ENCODE measurements around the gene TUBA4A. TPM values are rescaled to one million over a fixed set of nuclear protein-coding genes. Genes with fewer than 3 reads are reported as not detected.
A peak's percentile ranks its signal among the peaks of the same experiment; 100 is the strongest.

The TUBA4A gene
- total and polyA plus RNA-seq, 10 of the 15 experiments (the other 5 are each of a cell fraction or from before 2014, with no cell fraction given) = 58.2 to 325 (median 134) TPM

DNA sequence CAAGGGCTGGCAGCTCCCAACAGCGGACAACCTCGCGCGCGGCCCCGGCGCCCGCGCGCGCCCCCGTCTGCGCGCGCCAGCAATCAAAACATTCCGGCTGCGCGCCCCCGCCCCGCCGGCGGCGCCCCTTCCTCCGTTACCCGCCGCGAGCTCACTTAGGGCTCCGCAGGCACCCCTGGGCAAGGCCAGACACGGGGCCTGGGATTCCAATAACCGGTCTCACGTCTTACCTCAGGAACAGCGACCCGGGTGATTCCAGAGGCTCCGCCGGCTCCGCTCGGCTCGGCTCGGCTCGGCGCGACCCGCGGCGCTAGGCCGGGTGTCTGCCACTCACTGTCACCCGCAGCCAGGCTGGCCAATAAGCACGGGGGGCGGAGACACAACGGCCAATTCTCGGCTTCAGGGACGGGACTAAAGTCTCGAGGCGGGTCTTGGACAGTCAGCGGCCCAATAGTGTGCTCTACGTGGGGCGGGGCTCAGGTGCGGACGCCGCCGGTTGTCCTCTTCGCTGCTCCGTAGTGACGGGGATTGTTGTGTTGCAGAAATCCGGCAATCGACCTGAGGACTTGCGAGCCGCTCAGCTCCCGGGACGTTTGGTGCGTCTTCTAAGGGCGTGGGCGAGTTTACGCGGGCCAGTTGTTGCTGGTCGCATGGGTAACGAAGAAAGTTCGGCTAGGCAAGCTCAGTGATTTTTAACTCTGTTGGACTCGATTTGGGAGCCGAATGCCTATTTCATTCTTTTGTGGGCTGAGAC lies 24.2 kb downstream of the TUBA4A start, which contains the start of the genes ANKZF1 and ATG9A (continued):
- TF ChIP-seq, protein P1, sequence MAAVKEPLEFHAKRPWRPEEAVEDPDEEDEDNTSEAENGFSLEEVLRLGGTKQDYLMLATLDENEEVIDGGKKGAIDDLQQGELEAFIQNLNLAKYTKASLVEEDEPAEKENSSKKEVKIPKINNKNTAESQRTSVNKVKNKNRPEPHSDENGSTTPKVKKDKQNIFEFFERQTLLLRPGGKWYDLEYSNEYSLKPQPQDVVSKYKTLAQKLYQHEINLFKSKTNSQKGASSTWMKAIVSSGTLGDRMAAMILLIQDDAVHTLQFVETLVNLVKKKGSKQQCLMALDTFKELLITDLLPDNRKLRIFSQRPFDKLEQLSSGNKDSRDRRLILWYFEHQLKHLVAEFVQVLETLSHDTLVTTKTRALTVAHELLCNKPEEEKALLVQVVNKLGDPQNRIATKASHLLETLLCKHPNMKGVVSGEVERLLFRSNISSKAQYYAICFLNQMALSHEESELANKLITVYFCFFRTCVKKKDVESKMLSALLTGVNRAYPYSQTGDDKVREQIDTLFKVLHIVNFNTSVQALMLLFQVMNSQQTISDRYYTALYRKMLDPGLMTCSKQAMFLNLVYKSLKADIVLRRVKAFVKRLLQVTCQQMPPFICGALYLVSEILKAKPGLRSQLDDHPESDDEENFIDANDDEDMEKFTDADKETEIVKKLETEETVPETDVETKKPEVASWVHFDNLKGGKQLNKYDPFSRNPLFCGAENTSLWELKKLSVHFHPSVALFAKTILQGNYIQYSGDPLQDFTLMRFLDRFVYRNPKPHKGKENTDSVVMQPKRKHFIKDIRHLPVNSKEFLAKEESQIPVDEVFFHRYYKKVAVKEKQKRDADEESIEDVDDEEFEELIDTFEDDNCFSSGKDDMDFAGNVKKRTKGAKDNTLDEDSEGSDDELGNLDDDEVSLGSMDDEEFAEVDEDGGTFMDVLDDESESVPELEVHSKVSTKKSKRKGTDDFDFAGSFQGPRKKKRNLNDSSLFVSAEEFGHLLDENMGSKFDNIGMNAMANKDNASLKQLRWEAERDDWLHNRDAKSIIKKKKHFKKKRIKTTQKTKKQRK (IDR thresholded peaks at IDR 0.05; ENCODE audit: low read depth, low read length) = peak; percentile 88
- TF ChIP-seq ATF7 (IDR thresholded peaks at IDR 0.05; ENCODE audit: low read depth) (peak; percentile 49), NFXL1 (IDR thresholded peaks at IDR 0.05; ENCODE audit: borderline replicate concordance) (no peak), YBX1 (IDR thresholded peaks at IDR 0.05) (no peak), SP1 (IDR thresholded peaks at IDR 0.05; ENCODE audit: low read depth, low read length) (peak; percentile 99), PML (IDR thresholded peaks at IDR 0.05; ENCODE audit: low read length) (peak; percentile 71; the same call in 1 of the 2 replicates), EZH2 (IDR thresholded peaks at IDR 0.05; ENCODE audit: borderline replicate concordance, control insufficient read depth, low read depth, low read length) (no peak), POU2F2 (IDR thresholded peaks at IDR 0.05; ENCODE audit: borderline replicate concordance, low read depth, low read length) (no peak), RELB (IDR thresholded peaks at IDR 0.05; ENCODE audit: low read depth) (peak; percentile 68; the same call in 1 of the 2 replicates), ZNF384 (IDR thresholded peaks at IDR 0.05; ENCODE audit: borderline replicate concordance, low read depth, low read length) (no peak), CREB1 (IDR thresholded peaks at IDR 0.05; ENCODE audit: low read depth) (peak; percentile 96), IKZF1 (conservative IDR thresholded peaks at IDR 0.05) (peak; percentile 63), ZNF217 (IDR thresholded peaks at IDR 0.05) (no peak), KDM1A (IDR thresholded peaks at IDR 0.05; ENCODE audit: borderline replicate concordance) (no peak), STAT3 (IDR thresholded peaks at IDR 0.05; ENCODE audit: low read depth, low read length) (no peak), NR2C2 (IDR thresholded peaks at IDR 0.05; ENCODE audit: borderline replicate concordance, control insufficient read depth, insufficient read length, low read depth) (no peak), E2F8 (IDR thresholded peaks at IDR 0.05; ENCODE audit: low read depth, partially characterized antibody) (no peak), NRF1 (conservative IDR thresholded peaks at IDR 0.05; ENCODE audit: low read depth, low read length) (0 out of 2 replicates have a peak, but pooled peaks have one; percentile 12)
- TF ChIP-seq, protein P2, sequence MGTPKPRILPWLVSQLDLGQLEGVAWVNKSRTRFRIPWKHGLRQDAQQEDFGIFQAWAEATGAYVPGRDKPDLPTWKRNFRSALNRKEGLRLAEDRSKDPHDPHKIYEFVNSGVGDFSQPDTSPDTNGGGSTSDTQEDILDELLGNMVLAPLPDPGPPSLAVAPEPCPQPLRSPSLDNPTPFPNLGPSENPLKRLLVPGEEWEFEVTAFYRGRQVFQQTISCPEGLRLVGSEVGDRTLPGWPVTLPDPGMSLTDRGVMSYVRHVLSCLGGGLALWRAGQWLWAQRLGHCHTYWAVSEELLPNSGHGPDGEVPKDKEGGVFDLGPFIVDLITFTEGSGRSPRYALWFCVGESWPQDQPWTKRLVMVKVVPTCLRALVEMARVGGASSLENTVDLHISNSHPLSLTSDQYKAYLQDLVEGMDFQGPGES (IDR thresholded peaks at IDR 0.05) = peak; percentile 95
- TF ChIP-seq, protein P3, sequence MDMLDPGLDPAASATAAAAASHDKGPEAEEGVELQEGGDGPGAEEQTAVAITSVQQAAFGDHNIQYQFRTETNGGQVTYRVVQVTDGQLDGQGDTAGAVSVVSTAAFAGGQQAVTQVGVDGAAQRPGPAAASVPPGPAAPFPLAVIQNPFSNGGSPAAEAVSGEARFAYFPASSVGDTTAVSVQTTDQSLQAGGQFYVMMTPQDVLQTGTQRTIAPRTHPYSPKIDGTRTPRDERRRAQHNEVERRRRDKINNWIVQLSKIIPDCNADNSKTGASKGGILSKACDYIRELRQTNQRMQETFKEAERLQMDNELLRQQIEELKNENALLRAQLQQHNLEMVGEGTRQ (IDR thresholded peaks at IDR 0.05; ENCODE audit: borderline replicate concordance, low read depth, low read length) = no peak

Data from GM12878 (cell line).